ENCODE data around the gene ANKRD40. TPM values are rescaled to one million over a fixed set of nuclear protein-coding genes. Genes with fewer than 3 reads are reported as not detected.

Gene ANKRD40
- total RNA-seq, 1 donor from 2014 or later = 21.6 TPM

GRCh38 chr17:50739098-50739497 is 31.4 kb upstream of the ANKRD40 start:
- intact Hi-C loops (cut with DNase I) = no loop called here
- Histone ChIP-seq H3K4me1 (peaks cover 19% of the 10 kb centered on the region), H3K27me3 (no peaks in the 10 kb centered on the region), H3K36me3 (peaks cover 0 to 54% of the 10 kb centered on the region in 2 donors), H3K9me3 (no peaks in the 10 kb centered on the region), H3K27ac (no peak overlapping the region), H3K4me3 (no peak overlapping the region)
- no peak for TF ChIP-seq POLR2A (IDR thresholded peaks at IDR 0.05)
- TF ChIP-seq CTCF (IDR thresholded peaks at IDR 0.05) = no peak
- TF ChIP-seq POLR2AphosphoS5 (IDR thresholded peaks at IDR 0.05; ENCODE audit: insufficient read depth in 1 of 2, low read depth in 1 of 2) = no peak
- no peak for DNase-seq (ENCODE audit: extremely low spot score in 2 of 2)

DNA sequence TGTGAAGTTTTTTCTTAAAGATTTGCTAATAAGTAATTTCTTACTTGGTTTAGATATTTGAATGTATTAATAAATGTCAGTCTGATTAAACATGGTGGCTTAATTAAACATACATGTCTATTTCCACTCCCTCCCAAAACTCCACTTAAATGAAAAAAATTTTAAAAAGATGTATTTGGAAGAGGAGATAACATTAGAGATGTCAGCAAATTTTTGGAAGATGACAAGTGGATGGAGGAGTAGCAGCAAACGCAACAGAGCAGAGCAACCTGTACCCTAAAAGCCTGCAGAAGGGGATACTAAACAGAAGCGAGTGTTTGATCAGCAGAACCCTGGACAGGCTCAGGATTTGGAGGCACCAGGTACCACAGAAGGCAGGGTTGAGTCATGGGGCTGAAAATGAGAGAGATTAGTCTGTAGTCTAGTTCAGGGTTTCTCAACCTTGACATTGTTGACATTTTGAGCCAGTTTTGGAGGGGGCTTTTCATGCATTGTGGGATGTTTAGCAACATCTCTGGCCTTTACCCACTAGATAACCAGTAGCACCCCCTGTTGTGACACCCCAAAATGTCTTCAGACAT is 29.5 kb upstream of the ANKRD40 start:
- intact Hi-C loops (cut with DNase I) = no loop called here
- Histone ChIP-seq H3K27ac (no peak overlapping the region), H3K36me3 (peaks cover 0 to 38% of the 10 kb centered on the region in 2 donors), H3K4me3 (no peak overlapping the region), H3K27me3 (no peaks in the 10 kb centered on the region), H3K9me3 (no peaks in the 10 kb centered on the region), H3K4me1 (peaks cover 32% of the 10 kb centered on the region)
- DNase-seq (ENCODE audit: extremely low spot score in 2 of 2) = no peak
- no peak for TF ChIP-seq POLR2A (IDR thresholded peaks at IDR 0.05)
- TF ChIP-seq POLR2AphosphoS5 (IDR thresholded peaks at IDR 0.05; ENCODE audit: insufficient read depth in 1 of 2, low read depth in 1 of 2) = no peak
- no peak for TF ChIP-seq CTCF (IDR thresholded peaks at IDR 0.05)

GRCh38 chr17:50735287-50735686 is 27.6 kb upstream of the ANKRD40 start:
- intact Hi-C loops (cut with DNase I) = no loop called here

GRCh38 chr17:50731575-50732460 is 24.1 kb upstream of the ANKRD40 start:
- peaks cover 86% of the 10 kb centered on the region for H3K4me1 ChIP-seq
- intact Hi-C loops (cut with DNase I) = no loop called here
- no peaks in the 10 kb centered on the region for H3K36me3 ChIP-seq
- H3K4me3 ChIP-seq = no peak overlapping the region
- H3K9me3 ChIP-seq = no peaks in the 10 kb centered on the region
- H3K27me3 ChIP-seq = no peaks in the 10 kb centered on the region
- TF ChIP-seq POLR2AphosphoS5 (IDR thresholded peaks at IDR 0.05; ENCODE audit: insufficient read depth in 1 of 2, low read depth in 1 of 2) (no peak), CTCF (IDR thresholded peaks at IDR 0.05) (no peak), POLR2A (IDR thresholded peaks at IDR 0.05) (no peak)
- H3K27ac ChIP-seq = no peak overlapping the region
- no peak for DNase-seq (ENCODE audit: extremely low spot score in 2 of 2)

More at GRCh38 chr17:50735287-50735686, 27.6 kb upstream of the ANKRD40 start:
- no peak overlapping the region for H3K27ac ChIP-seq
- no peaks in the 10 kb centered on the region for H3K9me3 ChIP-seq
- no peak overlapping the region for H3K4me3 ChIP-seq
- H3K27me3 ChIP-seq = no peaks in the 10 kb centered on the region
- peaks cover 0 to 18% of the 10 kb centered on the region in 2 donors for H3K36me3 ChIP-seq
- DNase-seq (ENCODE audit: extremely low spot score in 2 of 2) = no peak
- TF ChIP-seq POLR2A (IDR thresholded peaks at IDR 0.05) (no peak), POLR2AphosphoS5 (IDR thresholded peaks at IDR 0.05; ENCODE audit: insufficient read depth in 1 of 2, low read depth in 1 of 2) (no peak), CTCF (IDR thresholded peaks at IDR 0.05) (no peak)
- H3K4me1 ChIP-seq = peaks cover 51% of the 10 kb centered on the region
